ENCODE measurements around the gene UBE2QL1.
A peak's percentile ranks its signal among the peaks of the same experiment; 100 is the strongest.

The UBE2QL1 gene

DNA sequence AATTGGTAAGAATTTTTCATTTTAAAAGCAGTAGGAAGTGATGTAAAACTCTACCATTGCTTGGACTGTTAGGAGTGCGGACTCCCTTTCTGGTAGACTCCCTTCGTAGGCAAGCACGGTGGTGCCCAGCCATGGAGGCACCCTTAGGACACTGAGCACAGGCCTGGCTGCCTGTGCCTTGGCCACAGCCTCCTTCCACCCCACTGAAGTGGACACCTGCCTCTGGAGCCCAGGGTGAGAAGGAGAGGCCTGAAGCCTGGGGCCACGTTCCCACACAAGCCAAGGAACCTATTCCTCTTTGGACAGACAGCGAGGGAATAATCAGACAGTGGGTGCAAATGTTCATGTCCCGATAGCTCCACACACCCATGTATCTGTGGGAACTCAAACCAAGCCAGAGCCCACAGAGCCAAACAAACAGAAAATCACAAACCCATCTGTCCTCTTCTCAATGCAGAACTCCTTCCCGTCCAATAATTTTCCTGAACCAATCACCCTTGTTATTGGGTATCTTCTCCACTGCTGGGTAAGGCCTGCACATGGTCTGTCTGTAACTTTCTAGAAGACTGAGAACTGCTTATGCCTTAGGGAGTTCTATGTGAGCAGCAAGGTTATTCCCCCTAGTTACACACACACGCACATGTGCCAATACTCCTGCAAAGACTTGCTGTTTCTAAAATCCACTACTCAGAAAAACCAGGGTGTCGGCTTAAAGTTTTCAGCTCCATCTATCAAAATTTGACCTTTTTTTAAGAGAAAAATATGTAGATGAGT, 45.2 kb downstream of the UBE2QL1 start:
- no peak for FAIRE-seq
- no peak for DNase-seq (ENCODE audit: insufficient read length)
- no peak for TF ChIP-seq POLR2A (IDR thresholded peaks at IDR 0.05; ENCODE audit: low read depth, low read length)
- no peak for TF ChIP-seq TAF1 (IDR thresholded peaks at IDR 0.05; ENCODE audit: borderline replicate concordance, low read depth, low read length)
- no peak for TF ChIP-seq POLR2AphosphoS5 (IDR thresholded peaks at IDR 0.05; ENCODE audit: low read depth, low read length)

DNA sequence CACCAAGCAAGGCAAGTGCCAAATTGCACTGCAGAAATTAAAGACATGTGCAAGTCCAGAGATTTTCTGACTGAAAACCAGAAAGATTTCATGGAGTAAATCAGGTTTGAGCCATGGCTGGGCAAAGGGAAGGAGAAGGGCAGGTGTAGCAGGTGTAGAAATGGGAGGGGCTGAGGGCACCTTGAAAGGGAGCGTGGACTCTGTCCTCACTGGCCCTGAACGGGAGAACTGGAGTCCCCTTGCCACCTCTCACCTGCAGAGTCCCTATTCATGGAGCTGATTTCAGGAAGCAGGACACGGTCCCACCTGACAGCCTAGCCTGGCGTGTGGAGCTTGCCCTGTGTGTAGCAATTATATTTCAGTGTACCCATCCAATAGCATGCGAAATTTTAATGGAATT, 46.3 kb downstream of the UBE2QL1 start:
- FAIRE-seq: no peak
- no peak for TF ChIP-seq POLR2A (IDR thresholded peaks at IDR 0.05; ENCODE audit: low read depth, low read length)
- DNase-seq (ENCODE audit: insufficient read length): no peak

DNA sequence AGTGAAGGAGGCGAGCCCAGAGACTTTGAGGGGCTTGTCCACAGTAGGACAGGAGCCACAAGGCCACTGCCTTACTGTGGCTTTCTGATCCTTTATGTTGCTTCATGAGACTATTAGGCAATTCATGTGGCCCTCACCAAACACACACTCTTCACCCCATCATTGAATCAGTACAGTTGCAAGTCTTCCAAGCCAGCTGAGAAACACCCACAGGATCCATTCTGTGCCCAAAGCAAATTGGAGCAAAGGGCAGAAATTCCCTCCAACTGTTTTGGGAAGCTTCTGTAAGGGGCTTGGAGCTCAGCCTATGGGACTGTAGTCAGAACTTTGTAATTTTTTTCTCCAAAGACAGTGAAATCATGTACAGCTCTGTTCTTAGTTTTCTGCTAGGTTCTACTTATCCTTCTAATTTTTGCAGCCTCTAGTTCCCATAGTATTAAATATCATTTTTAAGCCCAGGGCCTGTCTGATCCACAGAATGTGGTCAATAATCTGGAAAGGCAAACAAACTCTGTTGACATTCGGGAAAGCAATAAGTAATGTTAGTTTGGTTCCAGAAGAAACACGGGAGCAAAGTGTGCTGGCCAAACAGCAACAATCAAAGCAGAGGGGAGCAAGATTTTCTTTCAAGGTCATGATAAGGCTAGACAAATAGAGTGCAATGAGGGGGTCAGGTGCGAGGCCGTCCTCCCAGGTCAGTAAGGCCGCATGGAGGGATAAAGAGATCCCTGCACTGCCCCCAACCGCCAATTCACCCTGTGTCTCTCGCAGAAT, 47.0 kb downstream of the UBE2QL1 start:
- FAIRE-seq (peak; percentile 5), DNase-seq (ENCODE audit: insufficient read length) (no peak)
- no peak for TF ChIP-seq POLR2AphosphoS5 (IDR thresholded peaks at IDR 0.05; ENCODE audit: low read depth, low read length)
- TF ChIP-seq POLR2A (IDR thresholded peaks at IDR 0.05; ENCODE audit: low read depth, low read length): no peak
- no peak for TF ChIP-seq TAF1 (IDR thresholded peaks at IDR 0.05; ENCODE audit: borderline replicate concordance, low read depth, low read length)

DNA sequence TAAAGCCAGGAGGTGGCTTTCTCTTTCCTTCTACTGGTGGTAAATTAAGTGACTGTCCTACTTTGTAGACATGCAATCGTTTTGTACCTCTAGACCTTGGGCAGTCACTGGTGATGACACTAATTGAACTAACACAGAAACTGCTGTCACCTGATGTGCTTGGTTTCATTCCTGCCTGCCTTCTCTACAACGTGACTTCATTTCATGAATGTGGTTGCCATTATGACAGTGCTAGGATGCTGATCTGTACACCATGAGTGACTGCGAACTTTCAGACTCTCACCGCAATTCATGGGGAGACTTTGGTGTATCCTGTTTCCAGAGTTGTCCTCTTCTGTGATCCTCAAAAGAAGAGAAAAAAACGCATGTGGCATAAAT, 47.5 kb downstream of the UBE2QL1 start:
- FAIRE-seq (peak; percentile 93), DNase-seq (ENCODE audit: insufficient read length) (no peak)
- no peak for TF ChIP-seq POLR2AphosphoS5 (IDR thresholded peaks at IDR 0.05; ENCODE audit: low read depth, low read length)
- TF ChIP-seq POLR2A (IDR thresholded peaks at IDR 0.05; ENCODE audit: low read depth, low read length): 0 out of 2 replicates have a peak, but pooled peaks have one; percentile 23
- TF ChIP-seq TAF1 (IDR thresholded peaks at IDR 0.05; ENCODE audit: borderline replicate concordance, low read depth, low read length): no peak

DNA sequence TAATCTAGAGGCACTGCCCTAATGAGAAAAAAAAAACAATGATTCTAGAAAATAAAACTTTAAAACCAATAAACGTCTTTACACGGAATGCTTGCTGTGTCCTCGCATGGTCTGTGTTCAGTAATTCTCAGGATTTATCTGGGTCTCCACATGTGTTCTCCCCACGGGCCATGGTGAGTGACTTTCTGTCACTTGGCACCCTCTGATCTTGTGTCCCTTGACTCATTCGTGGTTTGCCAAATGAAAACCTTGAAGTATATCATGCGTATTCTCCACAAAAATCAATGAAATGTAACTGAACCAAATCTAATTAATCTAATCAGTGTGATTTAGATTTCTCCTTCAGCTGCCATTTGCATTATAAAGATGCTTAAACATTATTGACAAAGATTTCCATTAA, 48.0 kb downstream of the UBE2QL1 start:
- TF ChIP-seq TAF1 (IDR thresholded peaks at IDR 0.05; ENCODE audit: borderline replicate concordance, low read depth, low read length) (no peak), POLR2A (IDR thresholded peaks at IDR 0.05; ENCODE audit: low read depth, low read length) (no peak), POLR2AphosphoS5 (IDR thresholded peaks at IDR 0.05; ENCODE audit: low read depth, low read length) (no peak)
- DNase-seq (ENCODE audit: insufficient read length): no peak
- no peak for FAIRE-seq

DNA sequence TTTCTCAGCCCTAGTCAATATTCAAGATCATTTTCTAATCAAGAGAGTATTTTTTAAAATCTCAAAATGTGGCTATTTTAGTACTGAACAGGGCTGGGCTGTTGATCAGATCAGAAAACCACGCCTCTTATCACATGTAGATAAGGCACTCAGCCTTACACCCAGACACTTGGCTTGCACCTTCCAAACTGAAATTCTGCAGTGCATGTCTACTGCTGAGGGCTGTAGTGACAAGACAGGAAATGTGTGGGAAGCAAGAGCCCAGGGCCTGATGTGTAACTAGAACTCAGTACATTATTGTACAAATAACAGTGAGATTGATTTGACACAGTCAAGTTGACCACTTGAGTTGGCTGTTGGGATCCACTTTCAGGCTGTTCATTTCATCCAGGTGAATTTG, 48.6 kb downstream of the UBE2QL1 start:
- FAIRE-seq: no peak
- TF ChIP-seq TAF1 (IDR thresholded peaks at IDR 0.05; ENCODE audit: borderline replicate concordance, low read depth, low read length) (no peak), POLR2A (IDR thresholded peaks at IDR 0.05; ENCODE audit: low read depth, low read length) (no peak), POLR2AphosphoS5 (IDR thresholded peaks at IDR 0.05; ENCODE audit: low read depth, low read length) (no peak)
- DNase-seq (ENCODE audit: insufficient read length): no peak

DNA sequence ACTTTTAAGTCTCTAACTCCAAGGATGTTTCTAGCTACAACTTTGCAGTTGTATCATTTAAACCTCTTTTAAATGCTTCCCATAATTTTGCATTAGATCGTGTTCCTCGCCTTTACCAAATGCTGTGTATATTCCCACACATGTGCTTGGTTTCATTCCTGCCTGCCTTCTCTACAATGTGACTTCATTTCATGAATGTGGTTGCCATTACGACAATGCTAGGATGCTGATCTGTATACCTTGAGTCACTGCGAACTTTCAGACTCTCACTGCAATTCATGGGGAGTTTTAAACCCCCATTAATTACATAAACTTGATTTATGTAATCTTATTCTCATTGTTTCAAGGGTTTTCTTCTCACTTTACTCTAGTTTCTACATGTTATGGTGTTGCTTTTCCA, 50.3 kb downstream of the UBE2QL1 start:
- DNase-seq (ENCODE audit: insufficient read length): no peak
- no peak for TF ChIP-seq POLR2AphosphoS5 (IDR thresholded peaks at IDR 0.05; ENCODE audit: low read depth, low read length)
- TF ChIP-seq POLR2A (IDR thresholded peaks at IDR 0.05; ENCODE audit: low read depth, low read length): no peak
- TF ChIP-seq TAF1 (IDR thresholded peaks at IDR 0.05; ENCODE audit: borderline replicate concordance, low read depth, low read length): no peak
- no peak for FAIRE-seq

DNA sequence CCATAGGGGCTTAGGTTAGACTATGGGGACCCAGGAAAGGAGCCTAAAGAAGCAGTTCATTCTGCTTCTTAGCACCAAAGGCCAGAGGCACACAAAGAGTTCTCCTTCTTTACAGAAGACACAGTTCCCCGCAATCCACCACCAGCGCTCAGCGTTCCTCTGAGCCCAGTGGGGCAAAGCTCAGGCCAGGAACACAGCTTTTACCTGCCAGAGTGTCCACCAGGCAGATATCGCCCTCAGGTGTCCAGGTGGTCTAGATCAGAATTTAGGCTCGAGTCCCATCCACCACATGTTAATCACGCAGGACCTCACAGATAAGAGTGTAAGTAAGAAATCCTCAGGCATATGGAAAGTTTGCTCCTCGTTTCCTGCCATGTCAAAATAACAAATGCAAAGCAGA, 53.0 kb downstream of the UBE2QL1 start:
- no peak for TF ChIP-seq POLR2AphosphoS5 (IDR thresholded peaks at IDR 0.05; ENCODE audit: low read depth, low read length)
- TF ChIP-seq POLR2A (IDR thresholded peaks at IDR 0.05; ENCODE audit: low read depth, low read length): no peak
- no peak for TF ChIP-seq TAF1 (IDR thresholded peaks at IDR 0.05; ENCODE audit: borderline replicate concordance, low read depth, low read length)
- no peak for DNase-seq (ENCODE audit: insufficient read length)
- no peak for FAIRE-seq

DNA sequence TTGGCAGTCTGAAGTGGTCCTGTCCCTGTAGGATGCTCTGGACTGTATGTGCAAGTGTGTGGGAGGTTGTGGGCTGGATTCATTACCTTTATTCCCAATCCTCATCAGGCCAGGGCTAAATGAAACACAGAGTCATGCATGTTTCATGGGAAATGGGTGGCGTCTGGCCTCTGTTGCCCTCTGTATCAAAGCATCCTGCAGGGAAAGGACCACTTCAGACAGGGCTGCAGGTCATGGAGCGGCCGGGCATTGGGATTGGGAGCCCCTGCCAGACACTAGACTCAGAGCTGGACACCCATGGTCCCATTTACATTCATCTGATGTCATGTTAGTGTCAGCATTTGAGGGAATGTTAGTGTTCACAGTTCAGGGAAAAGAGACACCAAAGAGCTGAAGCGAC, 53.8 kb downstream of the UBE2QL1 start:
- no peak for TF ChIP-seq POLR2A (IDR thresholded peaks at IDR 0.05; ENCODE audit: low read depth, low read length)
- TF ChIP-seq POLR2AphosphoS5 (IDR thresholded peaks at IDR 0.05; ENCODE audit: low read depth, low read length): no peak
- no peak for TF ChIP-seq TAF1 (IDR thresholded peaks at IDR 0.05; ENCODE audit: borderline replicate concordance, low read depth, low read length)
- FAIRE-seq: no peak

DNA sequence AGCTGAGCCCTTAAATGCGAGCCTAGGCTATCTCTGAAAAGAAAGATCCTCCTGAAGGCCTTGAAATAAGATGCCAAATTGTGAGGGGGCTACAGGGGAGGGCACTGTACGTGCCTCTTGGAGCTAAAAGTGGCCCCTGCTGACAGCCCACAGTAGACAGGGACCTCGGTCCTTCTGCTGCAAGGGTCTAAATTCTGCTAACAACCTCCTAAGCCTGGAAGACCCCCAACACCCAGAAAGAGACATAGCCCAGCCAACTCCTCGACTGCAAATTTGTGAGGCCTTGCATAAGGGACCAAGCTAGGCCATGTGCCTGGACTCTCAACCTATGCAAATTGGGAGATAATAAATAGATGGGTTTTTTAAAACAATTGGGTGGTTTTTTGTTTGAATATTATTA, 54.7 kb downstream of the UBE2QL1 start:
- no peak for DNase-seq (ENCODE audit: insufficient read length)
- no peak for FAIRE-seq
- TF ChIP-seq TAF1 (IDR thresholded peaks at IDR 0.05; ENCODE audit: borderline replicate concordance, low read depth, low read length) (no peak), POLR2A (IDR thresholded peaks at IDR 0.05; ENCODE audit: low read depth, low read length) (no peak), POLR2AphosphoS5 (IDR thresholded peaks at IDR 0.05; ENCODE audit: low read depth, low read length) (no peak)

More for the DNA sequence above, 53.8 kb downstream of the UBE2QL1 start:
- DNase-seq (ENCODE audit: insufficient read length): no peak

DNA sequence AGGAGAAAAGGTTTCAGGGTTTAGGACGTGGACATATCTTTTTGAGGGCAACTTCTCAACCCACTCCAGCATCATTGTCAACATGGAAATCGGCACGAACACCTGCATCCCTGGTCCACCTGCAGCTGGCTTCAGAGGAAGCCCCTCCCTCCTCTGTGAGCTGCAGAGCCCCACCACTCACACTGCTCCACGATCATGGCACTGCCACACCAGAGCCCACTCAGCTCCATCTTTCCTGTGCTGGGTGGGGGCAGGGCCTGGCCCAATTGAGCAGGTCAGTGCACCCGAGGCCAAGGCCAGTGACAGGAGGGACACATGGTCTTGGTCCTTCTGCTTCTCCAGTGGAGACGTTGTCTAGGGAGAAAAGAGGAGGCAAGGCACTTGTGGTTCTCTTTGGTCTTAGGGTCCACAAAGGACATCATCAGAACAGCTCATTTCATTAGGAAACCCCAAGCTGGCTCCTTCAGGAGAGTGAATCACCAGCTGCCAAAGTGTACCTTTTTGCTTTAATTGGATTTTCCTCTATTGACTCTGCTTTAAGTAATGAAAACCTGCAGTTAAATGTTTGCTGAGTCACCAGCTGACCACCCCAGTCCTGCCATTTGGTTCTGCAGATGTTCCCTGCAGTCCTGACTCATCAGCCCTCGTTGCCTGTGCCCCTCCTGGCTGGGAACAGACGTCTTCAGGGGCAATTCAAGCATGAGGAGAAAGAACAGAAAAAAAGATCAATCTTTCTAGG, 56.2 kb downstream of the UBE2QL1 start:
- DNase-seq (ENCODE audit: insufficient read length) (no peak), FAIRE-seq (no peak)
- TF ChIP-seq POLR2A (IDR thresholded peaks at IDR 0.05; ENCODE audit: low read depth, low read length) (no peak), POLR2AphosphoS5 (IDR thresholded peaks at IDR 0.05; ENCODE audit: low read depth, low read length) (no peak), TAF1 (IDR thresholded peaks at IDR 0.05; ENCODE audit: borderline replicate concordance, low read depth, low read length) (no peak)
